ENCODE measurements around the gene PCOLCE2. TPM values are rescaled to one million over a fixed set of nuclear protein-coding genes. Genes with fewer than 3 reads are reported as not detected.

The PCOLCE2 gene
- total RNA-seq, 6 experiments from 2014 or later: 0.74 to 17.3 (median 14.6) TPM

- H3K4me1 Mint-ChIP-seq (ENCODE audit: low read depth): no peaks in the 10 kb centered on the region
- TF ChIP-seq CTCF (IDR thresholded peaks at IDR 0.05): no peak
- no peak overlapping the region for H3K27ac Mint-ChIP-seq
- no peak for DNase-seq
- H3K4me3 Mint-ChIP-seq: no peak overlapping the region
- peaks cover 17% of the 10 kb centered on the region for H3K27me3 Mint-ChIP-seq (ENCODE audit: insufficient read depth)
- H3K9me3 Mint-ChIP-seq: peaks cover 4% of the 10 kb centered on the region; the same call in 1 of the 2 replicates
- H3K36me3 Mint-ChIP-seq (ENCODE audit: low read depth): peaks cover 6% of the 10 kb centered on the region; the same call in 1 of the 2 replicates
Observed at GRCh38 chr3:142923694-142924093, 34.8 kb upstream of the PCOLCE2 start.

- peaks cover 6% of the 10 kb centered on the region for H3K27me3 Mint-ChIP-seq (ENCODE audit: insufficient read depth)
- peak overlapping the region; percentile 50; the same call in 1 of the 2 replicates for H3K27ac Mint-ChIP-seq
- TF ChIP-seq CTCF (IDR thresholded peaks at IDR 0.05): no peak
- H3K36me3 Mint-ChIP-seq (ENCODE audit: low read depth): no peaks in the 10 kb centered on the region
- DNase-seq: peak; percentile 7
- no peaks in the 10 kb centered on the region for H3K9me3 Mint-ChIP-seq
- H3K4me1 Mint-ChIP-seq (ENCODE audit: low read depth): peaks cover 24% of the 10 kb centered on the region
- H3K4me3 Mint-ChIP-seq: no peak overlapping the region
Observed at GRCh38 chr3:142916605-142917004, 27.7 kb upstream of the PCOLCE2 start.

- TF ChIP-seq CTCF (IDR thresholded peaks at IDR 0.05): no peak
- no peak for DNase-seq
- Mint-ChIP-seq H3K27ac (no peak overlapping the region), H3K4me1 (ENCODE audit: low read depth) (peaks cover 30% of the 10 kb centered on the region), H3K27me3 (ENCODE audit: insufficient read depth) (peaks cover 8% of the 10 kb centered on the region), H3K36me3 (ENCODE audit: low read depth) (no peaks in the 10 kb centered on the region), H3K9me3 (no peaks in the 10 kb centered on the region), H3K4me3 (no peak overlapping the region)
Observed at GRCh38 chr3:142915636-142916035, 26.8 kb upstream of the PCOLCE2 start.

- no peak for DNase-seq
- TF ChIP-seq CTCF (IDR thresholded peaks at IDR 0.05): no peak
- Mint-ChIP-seq H3K27me3 (ENCODE audit: insufficient read depth) (peaks cover 10% of the 10 kb centered on the region), H3K9me3 (no peaks in the 10 kb centered on the region), H3K27ac (no peak overlapping the region), H3K4me3 (no peak overlapping the region), H3K4me1 (ENCODE audit: low read depth) (peaks cover 42% of the 10 kb centered on the region), H3K36me3 (ENCODE audit: low read depth) (no peaks in the 10 kb centered on the region)
Observed at GRCh38 chr3:142914286-142914811, 25.5 kb upstream of the PCOLCE2 start.

GRCh38 chr3:142913432-142913831 lies 24.5 kb upstream of the PCOLCE2 start:
- H3K4me1 Mint-ChIP-seq (ENCODE audit: low read depth): peaks cover 48% of the 10 kb centered on the region
- H3K36me3 Mint-ChIP-seq (ENCODE audit: low read depth): no peaks in the 10 kb centered on the region
- DNase-seq: no peak
- H3K27ac Mint-ChIP-seq: no peak overlapping the region
- peaks cover 10% of the 10 kb centered on the region for H3K27me3 Mint-ChIP-seq (ENCODE audit: insufficient read depth)
- no peak overlapping the region for H3K4me3 Mint-ChIP-seq
- no peak for TF ChIP-seq CTCF (IDR thresholded peaks at IDR 0.05)
- no peaks in the 10 kb centered on the region for H3K9me3 Mint-ChIP-seq

Measured in HFFc6 (cell line).